Stimulated activated CD4-positive, alpha-beta T cell treated with anti-CD3 and anti-CD28 coated beads, Interleukin-1b, Interleukin-23, amount 100 ng/mL, for 1 hour (primary cell): ENCODE data around the gene RUNX1.

Experiments used
- DNase-seq, 2 donors: peaks; one replicate each; pipeline ENCODE4 v3.0.0-alpha.2; 2020; ENCODE audit warnings: low read depth in 2 of 2

The RUNX1 gene

DNA sequence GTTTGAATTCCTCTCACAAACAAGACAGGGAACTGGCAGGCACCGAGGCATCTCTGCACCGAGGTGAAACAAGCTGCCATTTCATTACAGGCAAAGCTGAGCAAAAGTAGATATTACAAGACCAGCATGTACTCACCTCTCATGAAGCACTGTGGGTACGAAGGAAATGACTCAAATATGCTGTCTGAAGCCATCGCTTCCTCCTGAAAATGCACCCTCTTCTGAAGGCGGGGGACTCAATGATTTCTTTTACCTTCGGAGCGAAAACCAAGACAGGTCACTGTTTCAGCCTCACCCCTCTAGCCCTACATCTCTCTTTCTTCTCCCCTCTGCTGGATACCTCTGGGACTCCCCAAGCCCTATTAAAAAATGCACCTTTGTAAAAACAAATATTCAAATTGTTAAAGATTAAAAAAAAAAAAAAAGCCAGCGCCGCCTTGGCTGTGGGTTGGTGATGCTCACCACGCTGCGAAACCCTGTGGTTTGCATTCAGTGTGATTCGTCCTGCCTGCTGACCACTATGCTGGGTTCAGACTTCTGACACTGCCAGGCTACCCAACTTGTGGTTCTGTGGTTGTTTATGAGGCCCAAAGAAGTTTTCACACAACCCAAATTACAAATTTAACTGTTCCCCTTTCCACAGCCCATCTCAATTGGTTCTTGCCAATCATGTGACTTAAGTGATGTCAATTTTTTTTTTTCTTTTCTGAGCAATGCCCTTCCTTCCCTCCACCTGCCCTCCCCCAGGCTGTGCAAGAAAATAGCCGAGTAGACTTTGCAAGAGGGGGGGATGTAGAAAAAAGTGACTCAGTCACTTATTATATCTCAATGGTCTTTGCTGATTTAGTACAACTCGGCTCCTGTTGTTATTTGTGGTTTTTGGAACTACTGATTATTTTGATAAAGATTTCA lies at the start of gene RUNX1:
RUNX1 (minus strand) TSS at position 597 of the 912 bp plus-strand sequence.
- DNase-seq: no peak

DNA sequence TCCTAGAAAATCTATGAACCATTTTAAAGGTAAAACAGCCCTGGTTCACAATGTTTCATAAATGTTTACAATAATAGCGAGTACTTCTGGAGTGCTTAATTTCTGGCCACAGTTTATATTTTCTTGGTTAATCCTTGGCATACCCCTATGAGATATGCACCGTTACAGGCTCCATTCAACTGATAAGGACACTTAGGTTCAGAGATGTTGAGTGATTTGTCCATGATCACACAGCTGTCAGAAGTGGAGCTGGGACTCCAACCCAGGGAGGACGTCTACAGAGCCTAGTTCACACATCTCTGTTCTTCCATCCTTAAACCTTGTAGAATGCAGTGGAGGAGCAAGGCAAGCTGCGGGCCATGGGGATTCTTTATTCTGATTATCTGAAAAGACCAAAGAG lies 48.4 kb upstream of the RUNX1 start:
- no peak for DNase-seq

DNA sequence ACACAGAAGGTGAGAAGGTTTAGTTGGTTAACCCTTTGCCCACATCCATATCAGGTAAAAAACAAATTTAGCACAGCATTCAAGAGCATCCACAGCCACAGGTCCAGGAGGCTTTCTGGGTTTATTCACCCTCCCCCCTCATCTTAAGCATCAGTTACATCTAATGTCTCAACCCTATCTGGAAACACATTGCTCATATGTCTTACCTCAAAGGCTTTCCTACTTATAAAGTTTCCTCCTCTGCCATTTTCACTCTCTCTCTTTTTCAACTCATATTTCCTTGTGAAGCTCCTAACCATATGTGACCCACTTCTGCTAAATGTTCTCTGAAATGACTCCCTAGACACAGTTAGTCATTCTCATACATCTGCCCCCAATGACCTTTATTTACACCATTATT lies 47.9 kb upstream of the RUNX1 start:
- no peak for DNase-seq

DNA sequence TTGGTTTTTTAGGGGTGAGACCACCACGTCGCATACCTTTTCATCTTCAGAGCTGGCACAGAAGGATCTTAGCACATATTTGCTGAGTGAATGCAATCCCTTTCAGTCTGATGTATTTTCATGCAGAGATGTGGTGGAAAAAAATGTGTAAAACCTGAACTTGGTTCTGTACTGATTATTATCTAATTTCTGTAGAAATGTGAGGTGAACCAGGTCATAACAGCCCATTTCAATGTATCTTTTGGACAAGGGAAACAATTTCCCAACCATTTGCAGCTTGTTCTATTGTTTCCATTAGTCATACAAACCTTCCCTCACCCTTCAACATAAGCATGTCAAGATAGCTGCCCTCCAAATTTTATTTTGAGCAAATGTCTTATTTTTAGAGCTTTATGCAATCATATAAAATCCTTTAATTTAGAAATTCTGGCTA lies 46.8 kb upstream of the RUNX1 start:
- DNase-seq: no peak

DNA sequence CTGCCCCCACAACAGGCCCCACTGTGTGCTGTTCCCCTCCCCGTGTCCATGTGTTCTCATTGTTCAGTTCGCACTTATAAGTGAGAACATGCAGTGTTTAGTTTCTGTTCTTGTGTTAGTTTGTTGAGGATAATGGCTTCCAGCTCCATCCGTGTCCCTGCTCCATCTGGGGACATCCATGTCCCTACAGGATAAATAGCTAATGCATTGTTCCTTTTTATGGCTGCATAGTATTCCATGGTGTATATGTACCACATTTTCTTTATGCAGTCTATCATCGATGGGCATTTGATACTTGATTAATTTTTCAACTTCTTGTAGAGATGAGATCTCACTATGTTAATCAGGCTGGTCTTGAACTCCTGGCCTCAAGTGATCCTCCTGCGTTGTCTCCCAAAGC lies 44.4 kb upstream of the RUNX1 start:
- no peak for DNase-seq

DNA sequence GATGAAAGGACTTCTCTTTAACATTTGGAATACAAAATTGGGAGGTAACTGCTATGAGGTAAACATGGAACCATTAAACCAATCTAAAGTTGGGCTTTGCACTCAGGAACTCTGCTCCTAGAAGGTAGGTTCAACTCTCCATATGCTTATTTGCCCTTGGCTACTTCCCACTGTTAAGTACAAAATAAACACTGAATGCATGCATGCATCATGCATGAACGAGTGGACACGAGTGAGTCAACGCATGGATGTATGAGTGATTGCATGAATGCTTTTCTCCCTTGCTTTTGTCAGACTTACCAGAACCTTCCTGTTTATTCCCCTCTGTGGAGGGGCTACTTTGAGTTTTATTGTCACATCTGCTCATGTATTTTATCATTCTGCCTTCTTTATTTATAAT lies 42.4 kb upstream of the RUNX1 start:
- DNase-seq: no peak

DNA sequence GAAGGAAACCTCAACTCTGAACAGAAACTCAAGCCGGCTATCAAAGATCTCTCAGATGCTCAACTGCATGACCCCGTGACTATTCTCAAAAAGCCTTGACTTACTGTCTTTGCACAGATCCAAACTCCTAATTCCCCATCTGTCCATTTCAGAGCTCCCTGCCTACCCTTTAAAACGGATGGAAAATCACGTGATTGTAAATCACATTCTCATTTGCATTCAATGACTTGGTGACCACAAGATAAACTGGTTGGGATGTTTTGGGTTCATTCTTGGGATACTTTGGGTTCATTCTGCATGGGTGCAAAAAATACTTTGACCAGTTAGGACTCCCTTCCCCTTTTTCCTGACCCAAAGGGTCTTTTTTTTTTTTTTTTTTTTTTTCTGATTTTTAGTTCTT lies 41.3 kb upstream of the RUNX1 start:
- no peak for DNase-seq

DNA sequence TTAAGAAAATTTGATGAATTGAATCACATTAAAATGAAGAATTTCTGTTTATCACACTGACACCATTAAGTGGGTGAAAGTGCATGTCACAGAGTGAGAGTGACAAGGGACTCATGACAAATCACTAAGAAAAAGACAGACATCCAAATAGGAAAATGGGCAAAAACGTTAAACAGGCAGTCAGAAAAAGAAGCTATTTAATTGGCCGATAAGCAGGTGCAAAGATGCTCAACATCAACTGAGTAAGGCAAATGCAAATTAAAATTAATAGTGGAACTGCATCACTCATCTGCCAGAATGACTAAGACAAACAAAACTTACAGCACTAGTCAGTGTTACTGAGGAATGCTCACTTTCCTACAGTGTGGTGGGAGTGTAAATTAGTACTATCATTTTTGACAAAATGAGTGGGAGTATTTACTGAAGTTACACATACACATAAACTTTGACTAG lies 39.2 kb upstream of the RUNX1 start:
- DNase-seq: no peak

DNA sequence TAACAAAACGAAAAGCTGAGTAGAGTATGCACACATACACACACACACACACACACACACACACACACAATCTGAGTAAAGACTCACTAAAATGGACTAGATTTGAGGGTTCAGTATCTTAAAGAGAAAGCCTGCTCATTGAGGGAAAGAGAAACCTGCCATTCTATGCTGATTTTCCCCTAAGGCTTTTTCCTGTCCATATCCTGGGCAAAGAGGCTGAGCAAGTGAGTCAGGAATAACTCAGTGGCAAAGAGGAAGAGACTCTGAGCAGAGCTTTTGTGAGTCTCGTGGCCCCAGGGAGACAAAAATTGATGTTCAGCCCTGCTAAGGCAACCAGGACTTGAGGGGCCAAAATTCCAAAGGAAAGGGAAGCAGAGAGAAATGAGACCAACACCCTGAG lies 37.3 kb upstream of the RUNX1 start:
- no peak for DNase-seq

DNA sequence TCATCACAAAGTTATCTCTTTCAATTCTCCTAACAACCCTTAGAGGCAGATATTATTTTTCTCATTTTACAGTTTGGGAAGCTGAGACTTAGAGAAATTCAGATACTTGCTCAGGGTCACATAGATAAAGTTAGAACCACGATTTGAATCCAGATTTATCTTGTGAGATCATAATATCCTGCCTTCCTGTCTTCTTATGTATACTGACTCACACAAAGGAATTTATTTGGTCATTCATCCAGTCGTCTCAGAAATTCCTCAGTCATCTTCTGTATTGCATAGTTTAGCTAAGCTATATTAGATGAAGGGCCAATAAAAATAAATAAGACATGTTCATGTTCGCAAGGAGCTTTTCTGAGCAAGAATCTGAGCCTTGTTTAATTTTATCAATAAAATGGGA lies 35.8 kb upstream of the RUNX1 start:
- DNase-seq: no peak

DNA sequence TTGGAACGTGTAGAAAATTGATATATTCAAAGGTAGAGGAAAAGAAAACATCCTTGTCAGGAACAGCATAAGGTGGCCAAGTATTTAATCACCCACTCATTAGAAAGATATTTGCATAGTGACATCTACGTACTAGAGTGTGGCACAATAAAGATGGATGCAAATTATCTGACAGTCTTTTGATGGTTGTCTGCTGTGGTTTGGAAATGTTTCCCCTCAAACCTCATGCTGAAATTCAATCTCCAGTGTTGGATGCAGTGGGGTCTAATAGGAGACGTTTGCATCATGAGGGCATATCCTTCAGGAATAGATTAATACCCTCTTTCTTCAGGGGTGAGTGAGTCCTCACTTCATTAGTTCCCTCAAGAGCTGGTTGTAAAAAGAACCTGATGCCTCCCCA lies 34.1 kb upstream of the RUNX1 start:
- DNase-seq: no peak

DNA sequence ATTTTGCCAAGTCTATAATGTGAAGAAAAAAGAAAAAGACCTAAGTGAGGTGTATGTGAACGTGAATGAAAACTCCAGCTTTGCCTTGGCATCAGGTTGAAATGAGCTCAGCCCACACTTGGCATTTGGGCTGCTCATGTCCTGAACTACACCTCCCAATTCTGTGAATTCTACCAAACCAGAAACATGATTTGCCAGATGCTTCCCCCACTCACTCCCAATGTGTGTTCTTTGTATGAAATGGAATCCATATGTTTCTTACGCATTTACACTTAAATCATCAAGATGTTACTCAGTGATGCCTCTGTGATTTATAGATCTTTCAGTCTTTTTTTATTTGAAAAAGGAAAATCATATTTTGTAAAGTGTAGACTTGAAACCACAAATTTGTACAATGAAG lies 32.8 kb upstream of the RUNX1 start:
- DNase-seq: no peak

DNA sequence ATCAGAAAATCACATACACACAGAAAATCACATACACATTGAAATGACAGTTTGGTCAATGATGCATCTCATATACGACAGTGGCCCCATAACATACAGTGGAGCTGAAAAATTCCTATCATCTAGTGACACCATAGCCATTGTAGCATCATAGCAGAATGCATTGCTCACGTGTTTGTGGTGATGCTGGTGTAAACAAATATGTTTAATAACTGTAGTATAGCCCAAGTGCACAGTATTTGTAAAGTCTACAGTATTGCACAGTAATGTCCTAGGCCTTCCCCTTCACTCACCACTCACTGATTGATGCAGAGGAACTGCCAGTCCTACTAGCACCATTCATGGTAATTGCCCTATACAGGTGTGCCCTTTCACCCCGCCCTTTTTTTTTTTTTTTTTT lies 30.1 kb upstream of the RUNX1 start:
- no peak for DNase-seq

DNA sequence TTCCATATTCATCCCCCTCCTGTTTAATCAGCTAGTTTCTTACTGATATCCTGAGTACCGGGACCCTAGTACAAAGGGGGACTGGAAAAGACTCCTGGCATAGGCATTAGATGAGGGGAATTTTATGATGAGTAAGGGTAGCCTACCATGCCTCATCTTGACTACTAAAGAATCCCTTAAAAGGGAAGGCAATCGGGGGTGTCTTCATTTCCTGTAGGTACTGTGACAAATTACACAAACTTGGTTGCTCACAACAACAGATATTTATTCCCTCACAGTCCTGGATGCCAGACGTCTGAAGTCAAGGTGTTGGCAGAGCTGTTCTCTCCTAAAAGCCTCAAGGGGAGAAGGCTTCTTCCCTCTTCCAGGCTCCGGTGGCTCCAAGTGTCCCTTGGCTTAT lies 28.9 kb upstream of the RUNX1 start:
- DNase-seq: no peak

DNA sequence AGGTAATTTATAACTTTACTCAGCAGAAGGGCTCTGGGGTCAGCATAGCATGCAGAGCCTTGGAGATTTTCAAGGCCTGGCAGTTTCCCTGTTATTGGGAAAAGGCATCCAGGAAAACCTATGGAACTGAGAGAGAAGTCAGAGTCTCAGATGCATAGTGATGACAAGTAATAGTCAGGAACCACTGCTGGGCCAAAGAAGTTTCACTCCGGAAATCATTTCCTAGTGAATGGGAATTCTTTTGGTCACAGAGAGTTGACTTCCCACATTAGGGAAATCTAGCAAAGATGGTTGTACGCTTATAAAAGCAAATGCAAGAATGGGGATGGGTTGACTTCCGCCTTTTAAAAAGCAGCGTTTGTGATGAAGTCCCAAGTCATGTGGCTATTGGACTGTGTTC lies 28.4 kb upstream of the RUNX1 start:
- no peak for DNase-seq

DNA sequence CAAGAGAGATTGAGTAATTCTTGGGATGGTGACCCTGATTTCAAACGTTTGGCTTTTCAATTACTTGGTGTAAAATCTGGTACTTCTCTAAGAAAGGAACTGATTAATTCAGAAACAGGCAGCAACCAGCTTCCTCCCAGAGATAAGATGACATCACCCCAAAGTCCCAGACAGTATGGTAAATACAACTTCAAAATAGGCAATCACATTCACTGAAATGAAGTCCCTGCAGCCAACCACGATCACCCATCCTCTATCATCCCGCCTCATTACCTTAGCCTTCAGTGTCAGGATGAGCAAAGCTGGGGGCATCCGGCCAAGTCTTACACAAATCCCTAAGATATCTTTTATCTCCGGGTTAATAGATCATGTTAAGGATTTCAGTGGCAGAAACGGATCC lies 26.4 kb upstream of the RUNX1 start:
- no peak for DNase-seq

DNA sequence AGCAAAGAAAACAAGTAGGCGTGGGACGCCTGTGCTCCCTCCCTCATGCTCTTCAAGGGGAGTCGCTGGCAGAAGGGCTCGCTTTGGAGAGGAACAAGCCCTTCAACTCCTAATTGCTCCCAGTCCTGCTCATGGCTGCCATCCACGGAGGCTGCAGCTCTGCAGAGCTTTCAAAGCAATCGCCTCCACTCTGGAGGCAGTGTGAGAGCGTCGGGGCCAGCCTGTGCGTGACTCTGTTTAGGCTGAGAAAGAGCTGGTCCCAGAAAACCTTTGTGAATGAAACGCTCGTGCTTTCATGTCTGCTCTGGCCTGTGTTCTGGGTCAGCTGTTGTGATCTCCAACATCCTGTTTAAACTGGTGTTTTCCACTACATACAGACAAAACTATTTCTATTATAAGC lies 23.9 kb upstream of the RUNX1 start:
- DNase-seq: no peak

DNA sequence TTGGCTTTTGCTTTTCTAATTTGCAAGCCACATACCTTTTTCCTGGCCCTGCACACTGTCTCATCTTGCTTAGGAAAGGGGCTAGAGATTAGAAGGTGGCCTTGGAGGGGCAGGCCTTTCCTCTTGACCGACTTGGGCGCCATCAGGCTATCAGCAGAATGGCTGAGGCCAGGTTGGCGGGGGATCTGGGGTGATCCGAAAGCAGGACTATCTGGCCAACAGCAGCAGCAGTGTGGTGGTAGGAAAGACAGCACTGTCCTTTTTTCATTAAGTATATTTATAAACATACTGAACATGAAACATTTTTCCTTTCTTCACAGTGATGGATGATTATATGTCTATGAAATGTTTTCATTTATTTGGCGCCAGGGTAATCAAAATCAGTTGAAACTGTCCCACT lies 23.5 kb upstream of the RUNX1 start:
- no peak for DNase-seq

DNA sequence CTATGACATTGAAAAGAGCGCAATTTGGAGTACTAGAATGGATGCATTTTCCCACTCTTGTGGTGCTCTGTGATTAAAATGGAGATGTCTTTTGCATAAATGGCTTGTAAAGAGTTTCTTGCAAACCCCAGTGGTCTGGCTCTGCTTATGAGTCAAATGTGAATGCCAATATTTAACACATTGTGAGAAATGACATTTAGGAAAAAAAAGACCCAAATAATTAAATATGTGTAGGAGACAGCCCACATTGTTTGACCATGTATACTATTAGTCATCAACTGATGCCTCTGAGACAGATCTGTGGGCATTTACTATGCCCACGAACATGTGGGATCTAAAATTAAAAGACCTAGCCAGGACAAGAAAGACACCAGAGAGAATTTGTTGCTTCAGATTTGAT lies 22.2 kb upstream of the RUNX1 start:
- DNase-seq: no peak

DNA sequence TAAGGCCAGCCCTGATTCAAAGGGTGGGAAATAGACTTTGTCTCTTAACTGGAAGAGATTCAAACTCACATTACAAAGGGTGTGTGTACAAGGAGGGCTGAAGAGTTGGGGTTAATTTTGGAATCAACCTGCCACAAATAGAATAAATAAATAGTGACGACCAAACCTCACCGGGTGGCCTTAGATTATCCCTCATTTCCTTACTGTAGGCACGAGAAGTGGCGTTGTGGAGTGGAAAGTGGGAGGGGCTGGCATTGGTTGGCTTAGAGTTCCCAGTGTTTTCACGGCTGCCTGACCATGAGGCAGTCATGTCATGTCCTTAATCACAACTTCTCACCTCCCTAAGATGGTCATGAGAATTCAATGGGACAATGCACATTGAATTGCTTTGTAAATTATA lies 21.3 kb upstream of the RUNX1 start:
- DNase-seq: no peak

DNA sequence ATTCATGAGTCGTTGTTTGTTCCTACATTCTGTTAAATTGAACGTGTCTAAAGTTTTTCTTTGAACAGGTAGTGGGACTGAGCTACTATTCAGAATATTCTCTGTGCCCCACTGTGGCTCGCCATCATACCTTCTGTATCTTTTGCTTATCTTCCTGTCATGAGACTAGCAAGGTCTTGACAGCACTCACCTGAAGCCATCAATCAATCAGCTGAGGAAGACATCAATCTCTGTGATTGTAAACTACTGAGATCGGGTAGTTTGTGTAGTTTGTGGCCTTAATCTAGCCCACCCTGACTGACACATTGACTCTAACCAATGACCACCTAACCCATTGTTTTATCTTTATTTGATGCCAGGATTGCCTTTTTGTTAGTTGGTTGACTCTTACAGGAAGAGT lies 17.7 kb upstream of the RUNX1 start:
- no peak for DNase-seq

DNA sequence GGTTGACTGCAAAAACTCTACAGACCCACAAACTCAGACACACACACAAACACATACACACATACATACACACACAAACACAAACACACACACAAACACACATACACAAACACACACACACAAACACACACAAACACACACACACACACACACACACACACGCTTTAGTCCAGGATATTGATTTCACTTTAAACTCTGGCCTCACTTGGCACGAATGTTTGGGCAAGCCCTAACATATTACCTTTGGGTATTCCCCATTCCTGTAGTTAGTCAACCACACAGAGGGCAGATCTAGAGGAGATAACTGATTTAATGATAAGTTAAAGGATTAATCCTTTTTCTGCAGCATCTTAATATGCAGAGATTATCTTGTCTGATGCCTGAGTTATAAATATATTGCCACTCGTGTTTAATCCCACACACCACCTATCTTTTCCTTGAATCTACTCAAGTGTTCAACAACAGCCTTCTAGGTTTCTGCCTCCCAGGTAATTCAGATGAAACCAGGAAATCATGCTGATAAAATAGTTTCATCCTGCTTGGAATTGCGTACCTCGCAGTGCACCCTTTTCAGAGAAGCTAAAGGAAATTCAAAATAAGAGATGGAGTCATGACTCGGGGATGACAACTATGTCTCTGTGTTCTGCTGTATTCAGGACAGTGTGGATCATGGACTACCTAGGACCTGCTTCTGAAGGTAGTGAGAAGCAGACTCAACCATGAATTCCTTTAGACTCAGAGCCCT lies 14.5 kb upstream of the RUNX1 start:
- DNase-seq: no peak

DNA sequence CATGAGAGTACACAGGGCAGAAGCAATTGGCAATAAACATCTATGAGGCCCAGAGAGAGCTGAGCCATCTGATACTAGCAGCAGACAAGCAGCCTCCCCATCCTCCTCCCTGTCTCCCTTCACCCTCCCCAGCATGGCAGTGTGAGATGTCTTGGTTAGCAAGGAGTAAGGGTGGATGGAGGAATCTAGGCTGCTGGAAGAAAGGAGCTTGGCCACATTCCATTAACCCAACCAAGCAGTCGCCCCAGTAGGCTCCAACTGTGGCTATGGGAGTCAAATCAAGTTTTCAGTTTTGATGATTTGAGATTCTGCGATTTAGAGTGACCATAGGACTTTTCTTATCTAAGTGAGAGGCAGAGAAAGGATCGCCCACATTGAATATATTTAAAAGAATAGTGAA lies 12.9 kb upstream of the RUNX1 start:
- no peak for DNase-seq
